Adrenal gland (tissue), 5 donors: ENCODE measurements around the gene MAN1B1.

Experiments used
- POLR2A ChIP-seq, 2 donors: fragments of 450-650 bp; IDR thresholded peaks; one replicate each; pipeline ENCODE4 v1.6.1; 2017; ENCODE audit warnings: antibody characterized with exemption in 2 of 2, mild to moderate bottlenecking in 2 of 2, moderate library complexity in 1 of 2
- TF ChIP-seq, protein P1 (sequence below), 6 experiments: fragments of 450-650 bp in 4 of 6; fragments of 200-600 bp in 2 of 6; sonication (generic) in 1 of 6; IDR thresholded peaks; 1 replicate in 5 of 6; 2 replicates in 1 of 6; pipeline versions ENCODE4 v1.5.1 to v1.8.0; 2016 to 2021; ENCODE audit warnings: antibody characterized with exemption in 6 of 6, mild to moderate bottlenecking in 2 of 6, moderate library complexity in 1 of 6
- donor health status: DM: no; HTN: no; CAD: no.

DNA sequence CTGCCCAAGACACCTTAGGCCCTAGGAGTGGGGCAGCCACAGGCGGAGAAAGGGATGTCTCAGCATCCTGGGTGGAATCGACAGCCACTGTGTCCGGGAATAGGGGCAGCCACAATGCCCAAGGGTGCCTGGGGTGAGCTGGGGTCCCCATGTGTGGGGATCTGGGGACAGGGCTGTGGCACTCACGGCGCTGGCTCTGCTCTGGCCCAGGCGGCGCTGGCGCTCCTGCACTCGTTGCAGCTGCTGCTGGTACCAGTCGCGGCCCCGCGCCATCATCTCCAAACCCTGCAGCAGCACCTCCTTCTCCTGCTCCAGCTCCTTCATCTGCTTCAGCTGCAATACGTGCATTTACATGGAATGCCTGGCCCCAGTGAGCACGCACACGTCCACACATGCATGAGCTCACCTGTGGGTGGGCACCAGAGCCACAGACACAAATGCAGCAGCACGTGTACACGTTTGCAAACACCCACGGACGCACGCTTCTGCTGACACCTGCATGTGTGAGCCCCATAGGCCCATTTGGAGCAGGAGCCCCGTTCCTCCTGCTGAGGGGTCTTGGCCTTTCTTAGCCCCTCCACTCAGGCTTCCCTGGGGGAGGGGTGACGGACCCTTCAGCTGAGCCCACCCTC, 21.3 kb upstream of the MAN1B1 start:
- TF ChIP-seq, protein P1, sequence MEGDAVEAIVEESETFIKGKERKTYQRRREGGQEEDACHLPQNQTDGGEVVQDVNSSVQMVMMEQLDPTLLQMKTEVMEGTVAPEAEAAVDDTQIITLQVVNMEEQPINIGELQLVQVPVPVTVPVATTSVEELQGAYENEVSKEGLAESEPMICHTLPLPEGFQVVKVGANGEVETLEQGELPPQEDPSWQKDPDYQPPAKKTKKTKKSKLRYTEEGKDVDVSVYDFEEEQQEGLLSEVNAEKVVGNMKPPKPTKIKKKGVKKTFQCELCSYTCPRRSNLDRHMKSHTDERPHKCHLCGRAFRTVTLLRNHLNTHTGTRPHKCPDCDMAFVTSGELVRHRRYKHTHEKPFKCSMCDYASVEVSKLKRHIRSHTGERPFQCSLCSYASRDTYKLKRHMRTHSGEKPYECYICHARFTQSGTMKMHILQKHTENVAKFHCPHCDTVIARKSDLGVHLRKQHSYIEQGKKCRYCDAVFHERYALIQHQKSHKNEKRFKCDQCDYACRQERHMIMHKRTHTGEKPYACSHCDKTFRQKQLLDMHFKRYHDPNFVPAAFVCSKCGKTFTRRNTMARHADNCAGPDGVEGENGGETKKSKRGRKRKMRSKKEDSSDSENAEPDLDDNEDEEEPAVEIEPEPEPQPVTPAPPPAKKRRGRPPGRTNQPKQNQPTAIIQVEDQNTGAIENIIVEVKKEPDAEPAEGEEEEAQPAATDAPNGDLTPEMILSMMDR (IDR thresholded peaks at IDR 0.05): no peak
- TF ChIP-seq POLR2A (IDR thresholded peaks at IDR 0.05): no peak
